NK-92 treated with Interleukin-12 subunit alpha and Interleukin-12 subunit beta, amount 100 ng/mL, for 24 hours (cell line): ENCODE measurements around the gene PRICKLE4.
"Not testable (repeated sequence)": the region's sequence is repeated elsewhere in the genome, so short reads cannot be mapped to it uniquely, and the experiment has no call there.

Experiments used
- DNase-seq: peaks from one replicate; lab custom pipeline; 2025; lab: John Stamatoyannopoulos, UW

PRICKLE4 gene

GRCh38 chr6:41746107-41746506 is 34.5 kb upstream of the PRICKLE4 start:
- no peak for DNase-seq

GRCh38 chr6:41747256-41748101 is 33.1 kb upstream of the PRICKLE4 start, which contains the start of gene PGC:
Gene PGC, minus strand, starts transcription at chr6:41747397. Its CDS starts 63 bp downstream, at chr6:41747334.
- DNase-seq: no peak

- DNase-seq: no peak
Observed at GRCh38 chr6:41748102-41748477, 32.5 kb upstream of the PRICKLE4 start.

GRCh38 chr6:41748542-41748941 is 32.0 kb upstream of the PRICKLE4 start:
- DNase-seq: no peak

- DNase-seq: no peak
Observed at GRCh38 chr6:41750374-41750773, 30.2 kb upstream of the PRICKLE4 start.

GRCh38 chr6:41755895-41756294 is 24.7 kb upstream of the PRICKLE4 start:
- no peak for DNase-seq

GRCh38 chr6:41756354-41756753 is 24.2 kb upstream of the PRICKLE4 start:
- DNase-seq: no peak

- DNase-seq: no peak
Observed at GRCh38 chr6:41757271-41757670, 23.3 kb upstream of the PRICKLE4 start.

GRCh38 chr6:41757931-41758640 is 22.5 kb upstream of the PRICKLE4 start:
- no peak for DNase-seq

- DNase-seq: no peak
Observed at GRCh38 chr6:41758641-41759035, 21.9 kb upstream of the PRICKLE4 start.

GRCh38 chr6:41759106-41759904 is 21.3 kb upstream of the PRICKLE4 start:
- no peak for DNase-seq

GRCh38 chr6:41759905-41760579 is 20.5 kb upstream of the PRICKLE4 start:
- DNase-seq: no peak

- DNase-seq: no peak
Observed at GRCh38 chr6:41763470-41763869, 17.1 kb upstream of the PRICKLE4 start.

- DNase-seq: not testable (repeated sequence)
Observed at GRCh38 chr6:41766043-41766664, 14.4 kb upstream of the PRICKLE4 start.

- no peak for DNase-seq
Observed at GRCh38 chr6:41767112-41767833, 13.3 kb upstream of the PRICKLE4 start.

GRCh38 chr6:41768545-41769308 is 11.9 kb upstream of the PRICKLE4 start:
- DNase-seq: no peak

- DNase-seq: no peak
Observed at GRCh38 chr6:41769376-41769775, 11.2 kb upstream of the PRICKLE4 start.

- DNase-seq: no peak
Observed at GRCh38 chr6:41770381-41771057, 10.1 kb upstream of the PRICKLE4 start.
